Measurements from ENCODE around the gene TNIP1. TPM values are rescaled to one million over a fixed set of nuclear protein-coding genes. Genes with fewer than 3 reads are reported as not detected.

Gene TNIP1
- total RNA-seq, 2 experiments from 2014 or later = 132 to 138 TPM

- ChIA-PET POLR2A (no interaction called here), CTCF (interaction anchor here (0.9 kb wide), 1 partner anchor 124 kb away, joined by 3 read pairs; no protein-coding TSS in a partner anchor)
- H3K9me3 Mint-ChIP-seq (ENCODE audit: insufficient read depth) = no peaks in the 10 kb centered on the region
- peaks cover 3% of the 10 kb centered on the region for H3K27me3 Mint-ChIP-seq (ENCODE audit: low read depth)
- no peak overlapping the region for H3K4me3 Mint-ChIP-seq
- DNase-seq = no peak
- H3K36me3 Mint-ChIP-seq (ENCODE audit: low read depth) = no peaks in the 10 kb centered on the region
- no peak for ATAC-seq
- no peaks in the 10 kb centered on the region for H3K4me1 Mint-ChIP-seq (ENCODE audit: low read depth)
- H3K27ac Mint-ChIP-seq = no peak overlapping the region
Measured at GRCh38 chr5:151005187-151005949, 75.5 kb downstream of the TNIP1 start.

GRCh38 chr5:151004499-151004898, 76.3 kb downstream of the TNIP1 start:
- no peak overlapping the region for H3K4me3 Mint-ChIP-seq
- no peaks in the 10 kb centered on the region for H3K4me1 Mint-ChIP-seq (ENCODE audit: low read depth)
- POLR2A ChIA-PET = no interaction called here
- CTCF ChIA-PET = no interaction called here
- no peaks in the 10 kb centered on the region for H3K36me3 Mint-ChIP-seq (ENCODE audit: low read depth)
- DNase-seq = no peak
- no peak overlapping the region for H3K27ac Mint-ChIP-seq
- no peak for ATAC-seq
- H3K9me3 Mint-ChIP-seq (ENCODE audit: insufficient read depth) = no peaks in the 10 kb centered on the region
- peaks cover 6% of the 10 kb centered on the region for H3K27me3 Mint-ChIP-seq (ENCODE audit: low read depth)

GRCh38 chr5:151003503-151003860, 77.4 kb downstream of the TNIP1 start:
- Mint-ChIP-seq H3K4me1 (ENCODE audit: low read depth) (no peaks in the 10 kb centered on the region), H3K36me3 (ENCODE audit: low read depth) (no peaks in the 10 kb centered on the region), H3K27ac (no peak overlapping the region), H3K9me3 (ENCODE audit: insufficient read depth) (no peaks in the 10 kb centered on the region), H3K4me3 (no peak overlapping the region), H3K27me3 (ENCODE audit: low read depth) (peaks cover 6% of the 10 kb centered on the region)
- no peak for DNase-seq
- ChIA-PET CTCF (no interaction called here), POLR2A (no interaction called here)
- ATAC-seq = no peak

- no peak for ATAC-seq
- Mint-ChIP-seq H3K27ac (no peak overlapping the region), H3K4me1 (ENCODE audit: low read depth) (no peaks in the 10 kb centered on the region), H3K9me3 (ENCODE audit: insufficient read depth) (no peaks in the 10 kb centered on the region), H3K4me3 (no peak overlapping the region), H3K27me3 (ENCODE audit: low read depth) (peaks cover 6% of the 10 kb centered on the region), H3K36me3 (ENCODE audit: low read depth) (no peaks in the 10 kb centered on the region)
- ChIA-PET CTCF (interaction anchor here (1.3 kb wide), 1 partner anchor 112 kb away, joined by 4 read pairs; no protein-coding TSS in a partner anchor), POLR2A (no interaction called here)
- DNase-seq = no peak
Measured at GRCh38 chr5:151002681-151003502, 77.9 kb downstream of the TNIP1 start.

GRCh38 chr5:151002250-151002649, 78.6 kb downstream of the TNIP1 start:
- Mint-ChIP-seq H3K4me1 (ENCODE audit: low read depth) (no peaks in the 10 kb centered on the region), H3K36me3 (ENCODE audit: low read depth) (no peaks in the 10 kb centered on the region), H3K9me3 (ENCODE audit: insufficient read depth) (peaks cover 3% of the 10 kb centered on the region), H3K4me3 (no peak overlapping the region), H3K27me3 (ENCODE audit: low read depth) (peaks cover 6% of the 10 kb centered on the region), H3K27ac (no peak overlapping the region)
- ATAC-seq (no peak), DNase-seq (no peak)
- POLR2A ChIA-PET = no interaction called here
- CTCF ChIA-PET = interaction anchor here (1.3 kb wide), 1 partner anchor 112 kb away, joined by 4 read pairs; no protein-coding TSS in a partner anchor

- CTCF ChIA-PET = no interaction called here
- no peak overlapping the region for H3K27ac Mint-ChIP-seq
Measured at GRCh38 chr5:151001436-151001835, 79.4 kb downstream of the TNIP1 start.

GRCh38 chr5:150999704-151000442, 81.0 kb downstream of the TNIP1 start:
- H3K4me3 Mint-ChIP-seq = no peak overlapping the region
- DNase-seq (no peak), ATAC-seq (no peak)
- no peaks in the 10 kb centered on the region for H3K36me3 Mint-ChIP-seq (ENCODE audit: low read depth)
- ChIA-PET CTCF (no interaction called here), POLR2A (no interaction called here)
- H3K4me1 Mint-ChIP-seq (ENCODE audit: low read depth) = no peaks in the 10 kb centered on the region
- no peak overlapping the region for H3K27ac Mint-ChIP-seq
- peaks cover 6% of the 10 kb centered on the region for H3K27me3 Mint-ChIP-seq (ENCODE audit: low read depth)
- H3K9me3 Mint-ChIP-seq (ENCODE audit: insufficient read depth) = peaks cover 14% of the 10 kb centered on the region

More at GRCh38 chr5:151001436-151001835, 79.4 kb downstream of the TNIP1 start:
- Mint-ChIP-seq H3K4me3 (no peak overlapping the region), H3K36me3 (ENCODE audit: low read depth) (no peaks in the 10 kb centered on the region), H3K9me3 (ENCODE audit: insufficient read depth) (peaks cover 3% of the 10 kb centered on the region), H3K27me3 (ENCODE audit: low read depth) (peaks cover 6% of the 10 kb centered on the region), H3K4me1 (ENCODE audit: low read depth) (no peaks in the 10 kb centered on the region)
- DNase-seq (no peak), ATAC-seq (no peak)
- POLR2A ChIA-PET = no interaction called here

GRCh38 chr5:150993826-150994412, 86.9 kb downstream of the TNIP1 start:
- no peak overlapping the region for H3K4me3 Mint-ChIP-seq
- CTCF ChIA-PET = no interaction called here
- H3K36me3 Mint-ChIP-seq (ENCODE audit: low read depth) = peaks cover 2% of the 10 kb centered on the region
- H3K27ac Mint-ChIP-seq = no peak overlapping the region
- ATAC-seq (no peak), DNase-seq (no peak)
- peaks cover 14% of the 10 kb centered on the region for H3K9me3 Mint-ChIP-seq (ENCODE audit: insufficient read depth)
- H3K27me3 Mint-ChIP-seq (ENCODE audit: low read depth) = no peaks in the 10 kb centered on the region
- no peaks in the 10 kb centered on the region for H3K4me1 Mint-ChIP-seq (ENCODE audit: low read depth)
- POLR2A ChIA-PET = no interaction called here

GRCh38 chr5:150993422-150993821, 87.4 kb downstream of the TNIP1 start:
- no peaks in the 10 kb centered on the region for H3K4me1 Mint-ChIP-seq (ENCODE audit: low read depth)
- ATAC-seq = no peak
- H3K27me3 Mint-ChIP-seq (ENCODE audit: low read depth) = no peaks in the 10 kb centered on the region
- DNase-seq = no peak
- H3K27ac Mint-ChIP-seq = no peak overlapping the region
- peaks cover 2% of the 10 kb centered on the region for H3K36me3 Mint-ChIP-seq (ENCODE audit: low read depth)
- H3K9me3 Mint-ChIP-seq (ENCODE audit: insufficient read depth) = peaks cover 14% of the 10 kb centered on the region
- H3K4me3 Mint-ChIP-seq = no peak overlapping the region
- POLR2A ChIA-PET = no interaction called here
- CTCF ChIA-PET = no interaction called here

- Mint-ChIP-seq H3K4me3 (no peak overlapping the region), H3K4me1 (ENCODE audit: low read depth) (no peaks in the 10 kb centered on the region), H3K27me3 (ENCODE audit: low read depth) (no peaks in the 10 kb centered on the region), H3K27ac (no peak overlapping the region), H3K9me3 (ENCODE audit: insufficient read depth) (peaks cover 13% of the 10 kb centered on the region), H3K36me3 (ENCODE audit: low read depth) (peaks cover 2% of the 10 kb centered on the region)
- POLR2A ChIA-PET = no interaction called here
- CTCF ChIA-PET = no interaction called here
- ATAC-seq (no peak), DNase-seq (no peak)
Measured at GRCh38 chr5:150992705-150993104, 88.1 kb downstream of the TNIP1 start.

- DNase-seq = no peak
- peaks cover 2% of the 10 kb centered on the region for H3K36me3 Mint-ChIP-seq (ENCODE audit: low read depth)
- no peak overlapping the region for H3K4me3 Mint-ChIP-seq
- H3K4me1 Mint-ChIP-seq (ENCODE audit: low read depth) = no peaks in the 10 kb centered on the region
- ChIA-PET POLR2A (no interaction called here), CTCF (interaction anchor here (0.6 to 1.3 kb wide), 2 partner anchors 188 to 431 kb away, joined by 3 read pairs; no protein-coding TSS in a partner anchor)
- ATAC-seq = no peak
- H3K9me3 Mint-ChIP-seq (ENCODE audit: insufficient read depth) = no peaks in the 10 kb centered on the region
- H3K27me3 Mint-ChIP-seq (ENCODE audit: low read depth) = no peaks in the 10 kb centered on the region
- no peak overlapping the region for H3K27ac Mint-ChIP-seq
Measured at GRCh38 chr5:150989695-150990094, 91.1 kb downstream of the TNIP1 start.

All from activated CD8-positive, alpha-beta T cell treated with anti-CD3 and anti-CD28 coated beads, Interleukin-2, amount 10 ng/mL, durations not matched to agents 7 days and 5 days (primary cell).